AG09309 (cell line): Measurements from ENCODE around the gene NOXO1.
"Not testable (repeated sequence)": the region's sequence is repeated elsewhere in the genome, so short reads cannot be mapped to it uniquely, and the experiment has no call there.

Experiments used
- DNase-seq: peaks from one replicate; pipeline ENCODE4 v3.0.0-alpha.2; 2010; ENCODE audit warnings: low read depth
- H3K4me3 ChIP-seq: 2 replicates; pipeline ENCODE4 v1.5.1; 2011; ENCODE audit warnings: mild to moderate bottlenecking, low read depth, low read length, moderate library complexity; ENCODE audit not compliant: control insufficient read depth
- CTCF ChIP-seq: IDR thresholded peaks from 2 replicates; pipeline ENCODE4 v1.5.1; 2011; ENCODE audit warnings: mild to moderate bottlenecking, low read depth, low read length, inconsistent platforms; ENCODE audit not compliant: insufficient read depth, control insufficient read depth; ENCODE audit errors: missing control alignments

NOXO1 gene

GRCh38 chr16:1944612-1945199, 36.6 kb downstream of the NOXO1 start:
- no peak for TF ChIP-seq CTCF

GRCh38 chr16:1942810-1943726, 38.2 kb downstream of the NOXO1 start, which contains the start of gene MSRB1:
Gene MSRB1, minus strand, starts transcription at chr16:1943199. Its CDS starts 43 bp downstream, at chr16:1943156.
- peak; percentile 76 for DNase-seq
- peak within 1 kb of the TSS; percentile 84 for H3K4me3 ChIP-seq

More at GRCh38 chr16:1944612-1945199, 36.6 kb downstream of the NOXO1 start:
- H3K4me3 ChIP-seq: no peak overlapping the region
- DNase-seq: no peak

GRCh38 chr16:1942047-1942809, 39.0 kb downstream of the NOXO1 start:
- TF ChIP-seq CTCF: no peak
- no peak for DNase-seq
- H3K4me3 ChIP-seq: peak overlapping the region; percentile 84

More at GRCh38 chr16:1942810-1943726, 38.2 kb downstream of the NOXO1 start, which contains the start of gene MSRB1:
- TF ChIP-seq CTCF: no peak

GRCh38 chr16:1941162-1942046, 39.9 kb downstream of the NOXO1 start:
- no peak for TF ChIP-seq CTCF

GRCh38 chr16:1940273-1941161, 40.8 kb downstream of the NOXO1 start:
- DNase-seq: no peak
- no peak for TF ChIP-seq CTCF
- H3K4me3 ChIP-seq: no peak overlapping the region

More at GRCh38 chr16:1941162-1942046, 39.9 kb downstream of the NOXO1 start:
- peak overlapping the region; percentile 84 for H3K4me3 ChIP-seq
- DNase-seq: no peak

- not testable (repeated sequence) for DNase-seq, H3K4me3 ChIP-seq
These were observed 41.4 kb downstream of the NOXO1 start for GRCh38 chr16:1939833-1940232.
